Muscle of arm (tissue), 12 donors: ENCODE measurements around the gene KHDRBS2. TPM values are rescaled to one million over a fixed set of nuclear protein-coding genes. Genes with fewer than 3 reads are reported as not detected.

Source experiments
- DNase-seq: peaks from one replicate; pipeline ENCODE4 v3.0.0-alpha.2; 2013
- polyA plus RNA-seq, 12 donors: library from polyadenylated mRNA; unstranded; fragments of 120-200 nt; gene quantifications; one replicate each; pipeline ENCODE4 v1.2.1, GENCODE V29; 2013; ENCODE audit not compliant: insufficient read length in 12 of 12

The KHDRBS2 gene
- polyA plus RNA-seq, 12 donors: 0.11 to 1.0 (median 0.30) TPM; not detected in 2

DNA sequence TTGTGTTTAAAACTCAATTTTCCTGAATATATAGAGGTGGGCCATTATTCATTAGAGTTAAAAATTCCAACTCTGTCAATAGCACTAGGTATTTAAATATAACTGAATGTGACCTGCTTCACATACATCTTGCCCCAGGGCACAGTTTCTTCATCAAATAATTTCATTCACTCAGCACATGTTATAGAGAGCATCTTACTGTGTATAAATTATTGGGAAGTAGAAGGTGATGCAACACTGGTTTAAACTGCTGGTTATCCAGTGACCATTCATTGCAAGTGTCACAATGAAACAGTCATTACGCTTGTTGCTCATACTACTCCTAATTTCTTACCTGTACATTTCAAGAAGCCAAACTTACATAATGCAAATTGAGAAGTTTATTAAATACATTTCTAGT, 93.4 kb downstream of the KHDRBS2 start:
- no peak for DNase-seq

- DNase-seq: no peak
Measured at GRCh38 chr6:62175195-62175594, 110.8 kb downstream of the KHDRBS2 start.

DNA sequence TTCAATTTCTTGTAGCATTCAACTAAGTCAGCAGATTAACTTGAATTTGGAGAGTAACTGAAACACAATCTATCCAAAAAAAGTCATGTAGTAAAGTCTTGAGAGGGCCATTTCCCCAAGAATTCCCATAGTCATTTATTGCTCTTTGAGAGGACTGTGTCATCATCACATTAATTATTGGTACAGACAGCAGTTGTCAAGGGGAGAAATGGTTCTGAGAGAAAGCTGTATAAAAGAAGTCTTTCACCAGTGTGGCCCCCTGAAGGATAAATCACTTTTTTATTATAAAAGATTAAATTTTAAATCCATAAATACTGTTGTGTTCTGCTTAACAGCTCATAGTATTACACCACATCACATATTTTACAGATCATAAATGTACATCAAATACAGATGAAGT, 111.5 kb downstream of the KHDRBS2 start:
- no peak for DNase-seq

GRCh38 chr6:62167736-62168135, 118.3 kb downstream of the KHDRBS2 start:
- peak; percentile 25 for DNase-seq

GRCh38 chr6:62162858-62163257, 123.2 kb downstream of the KHDRBS2 start:
- no peak for DNase-seq

- no peak for DNase-seq
Measured at GRCh38 chr6:62152796-62153195, 133.2 kb downstream of the KHDRBS2 start.

DNA sequence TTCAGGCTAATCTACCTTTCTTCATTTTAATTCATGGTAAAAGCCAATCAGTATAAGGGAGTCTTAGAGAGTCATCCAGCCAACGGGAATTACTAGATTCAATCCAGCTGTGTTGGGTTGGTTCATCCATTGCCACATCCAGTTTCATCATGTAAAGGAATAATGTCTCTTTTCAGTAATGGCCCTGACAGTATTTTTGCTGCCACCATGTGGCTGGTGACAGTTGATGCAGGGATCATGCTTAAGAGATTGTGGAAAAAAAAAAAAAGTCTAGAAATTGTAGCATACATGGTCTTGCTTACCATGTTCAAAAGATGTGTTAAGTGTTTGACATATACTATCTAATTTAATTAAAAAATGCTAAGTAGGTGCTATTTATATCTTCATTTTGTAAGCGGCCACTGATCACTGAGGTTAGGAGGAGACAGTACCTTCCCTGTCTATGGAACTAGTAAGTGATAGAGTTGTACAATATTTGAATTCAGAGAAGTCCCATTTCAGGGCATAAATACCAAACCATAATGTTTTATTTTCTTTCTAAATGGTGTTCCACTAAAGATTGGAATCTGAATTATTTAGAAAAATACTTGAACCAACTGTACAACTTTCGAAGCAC, 135.9 kb downstream of the KHDRBS2 start:
- no peak for DNase-seq

GRCh38 chr6:62146954-62147853, 138.8 kb downstream of the KHDRBS2 start:
- DNase-seq: no peak

DNA sequence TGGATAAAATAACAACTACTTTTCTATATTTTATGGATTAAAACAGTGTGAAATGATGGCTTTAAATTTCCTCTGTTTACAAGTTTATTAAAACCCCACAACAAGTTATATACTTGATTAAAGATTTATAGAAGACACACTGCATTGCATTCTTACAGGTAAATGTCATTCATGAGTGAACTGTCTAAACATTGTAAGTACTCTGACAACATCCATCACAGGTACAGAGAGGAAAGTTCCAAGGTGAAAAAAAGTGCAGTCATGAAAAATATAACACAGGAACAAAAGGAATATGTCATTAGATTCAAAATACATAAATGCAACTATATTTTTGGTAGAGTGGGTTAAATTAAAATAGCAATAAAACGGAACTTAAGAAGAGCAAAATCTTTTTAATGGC, 156.9 kb downstream of the KHDRBS2 start:
- DNase-seq: no peak

- no peak for DNase-seq
Measured at GRCh38 chr6:62119401-62119800, 166.6 kb downstream of the KHDRBS2 start.

- no peak for DNase-seq
Measured at GRCh38 chr6:62103186-62103859, 182.7 kb downstream of the KHDRBS2 start.

- no peak for DNase-seq
Measured at GRCh38 chr6:62102387-62102786, 183.6 kb downstream of the KHDRBS2 start.

DNA sequence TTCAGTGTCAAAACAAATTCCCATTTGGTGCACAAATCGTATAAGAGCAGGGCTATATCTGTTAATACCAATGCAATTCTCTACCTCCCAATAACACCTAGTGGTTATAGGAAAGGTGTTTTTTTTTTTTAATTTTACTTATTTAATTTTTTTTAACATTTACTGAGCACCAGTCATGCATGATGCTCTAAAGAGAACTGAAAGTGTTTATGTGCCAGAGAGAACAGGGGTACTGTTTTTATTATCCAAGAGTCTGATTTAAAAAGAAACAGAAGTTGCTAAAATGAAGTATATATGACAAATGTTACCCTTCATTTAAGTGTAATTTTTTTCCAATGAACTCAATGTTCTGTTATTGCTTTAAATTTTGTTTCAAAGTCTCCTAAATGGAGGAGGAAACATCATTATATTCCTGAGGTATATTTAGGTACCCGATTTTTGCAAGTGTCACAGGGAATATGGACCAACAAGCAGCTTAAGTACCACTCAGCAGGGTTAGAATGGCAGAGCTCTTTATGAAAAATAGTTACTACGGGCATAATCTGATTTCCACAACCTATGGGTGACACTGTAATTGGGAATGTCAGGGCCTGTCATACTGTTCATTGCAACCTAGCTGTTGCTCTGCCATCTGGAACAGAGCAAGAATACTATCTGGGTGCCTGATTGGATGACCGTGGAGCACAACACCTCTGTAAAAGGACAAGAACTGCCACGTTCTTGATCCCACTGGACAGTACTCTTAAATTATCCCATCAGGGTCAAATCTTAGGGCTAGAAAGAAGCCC, 195.4 kb downstream of the KHDRBS2 start:
- DNase-seq: no peak

- no peak for DNase-seq
Measured at GRCh38 chr6:62089781-62090180, 196.2 kb downstream of the KHDRBS2 start.

- no peak for DNase-seq
Measured at GRCh38 chr6:62086047-62086446, 200.0 kb downstream of the KHDRBS2 start.

DNA sequence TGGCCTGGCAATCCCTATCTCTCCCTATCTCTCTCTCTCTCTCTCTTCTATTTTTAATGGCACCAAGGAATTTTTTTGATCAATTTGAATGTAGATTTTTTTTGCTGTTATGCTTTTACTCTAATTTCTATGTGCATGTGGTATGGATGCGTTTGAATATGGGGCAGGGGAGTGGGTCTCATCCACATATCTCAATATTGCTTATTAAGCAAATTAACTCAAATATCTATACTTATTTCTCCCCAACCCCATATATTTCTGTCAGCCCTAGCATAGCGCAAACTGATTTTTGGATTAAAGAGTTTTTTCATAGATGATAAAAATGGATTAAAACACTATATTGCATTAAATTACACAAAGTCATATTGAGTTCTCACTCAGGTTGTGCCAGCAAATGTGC, 210.2 kb downstream of the KHDRBS2 start:
- DNase-seq: no peak

DNA sequence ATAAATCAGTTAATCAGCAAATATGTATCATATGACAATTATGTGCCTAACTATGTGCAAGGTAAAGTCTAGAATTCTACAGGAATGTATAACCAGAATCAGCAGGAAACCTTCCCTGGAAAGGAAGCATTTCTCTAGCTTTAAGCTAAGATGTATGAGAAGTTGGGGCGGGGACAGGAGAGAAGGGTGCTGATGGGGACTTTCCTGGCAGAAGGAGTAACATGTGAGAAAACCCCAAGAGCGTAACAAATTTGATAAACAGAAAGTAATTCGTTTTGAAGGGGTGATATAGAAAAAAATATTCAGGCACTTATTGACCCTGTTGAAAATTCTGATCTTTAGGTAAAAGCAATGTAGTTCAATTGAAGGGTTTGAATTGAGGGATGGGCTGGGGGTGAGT, 226.1 kb downstream of the KHDRBS2 start:
- no peak for DNase-seq

DNA sequence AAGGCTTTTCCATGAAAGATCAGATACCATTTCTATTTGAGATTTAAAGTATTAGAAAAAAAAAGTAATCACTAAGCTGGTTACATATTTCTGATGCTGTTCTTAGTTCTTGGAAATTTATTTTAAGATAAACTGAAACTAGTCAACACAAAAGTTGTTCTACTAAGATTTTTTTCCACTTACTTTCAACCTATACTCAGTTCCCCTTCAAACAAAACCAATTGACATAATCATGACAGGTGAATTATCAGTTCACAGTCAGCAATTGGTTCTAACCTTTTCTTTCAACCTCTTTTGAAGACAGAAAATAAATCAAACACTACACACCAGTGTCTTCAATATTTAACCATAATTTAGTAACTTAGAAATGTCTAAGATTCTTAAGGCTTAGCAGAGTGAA, 228.7 kb downstream of the KHDRBS2 start:
- DNase-seq: no peak

DNA sequence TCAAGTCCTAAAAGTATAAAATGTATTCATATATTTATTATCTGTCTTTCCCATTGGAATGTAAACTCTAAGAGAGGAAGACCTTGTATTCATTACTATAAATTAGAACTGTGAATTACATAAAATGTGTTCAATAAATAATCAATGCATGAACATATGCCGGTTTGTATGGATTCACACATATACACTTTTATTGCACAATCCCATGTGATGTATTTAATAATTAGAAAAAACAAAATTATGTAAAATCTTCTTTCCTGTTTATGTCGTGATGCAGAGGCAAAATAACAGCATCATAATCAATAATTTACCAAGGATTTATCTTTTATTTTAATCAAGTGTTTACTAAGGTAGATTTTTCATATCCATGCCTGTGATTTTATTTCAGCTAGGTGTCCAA, 240.5 kb downstream of the KHDRBS2 start:
- DNase-seq: no peak

GRCh38 chr6:62043084-62043483, 242.9 kb downstream of the KHDRBS2 start:
- no peak for DNase-seq

GRCh38 chr6:62042429-62042828, 243.6 kb downstream of the KHDRBS2 start:
- no peak for DNase-seq

- no peak for DNase-seq
Measured at GRCh38 chr6:62039605-62040004, 246.4 kb downstream of the KHDRBS2 start.
